ENCODE data around the gene KCNK17. TPM values are rescaled to one million over a fixed set of nuclear protein-coding genes. Genes with fewer than 3 reads are reported as not detected.

KCNK17 gene
- total and polyA plus RNA-seq, 2 of the 8 experiments (the other 6 are each of a cell fraction or from before 2014, with no cell fraction given) = 2.9 to 3.4 TPM

DNA sequence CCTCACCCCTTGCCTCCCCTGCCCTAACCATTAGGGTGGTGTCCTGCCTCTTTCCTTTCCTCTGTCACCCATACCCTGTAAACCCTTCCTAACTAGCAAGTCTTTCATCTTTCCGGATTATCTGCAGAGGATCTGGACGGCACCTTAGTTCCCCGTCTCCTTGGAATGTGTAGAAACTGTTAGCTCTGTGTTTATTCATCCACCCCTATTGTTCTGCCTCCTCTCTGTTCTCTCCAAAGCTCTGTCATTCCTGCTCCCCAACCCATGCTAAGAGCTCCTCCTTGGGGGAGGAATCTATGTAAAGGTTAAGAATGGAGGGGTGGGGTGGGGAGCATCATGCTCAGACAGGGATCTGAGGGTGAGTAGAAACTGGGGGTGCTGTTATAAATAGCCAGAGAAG lies 45.5 kb downstream of the KCNK17 start:
- Histone ChIP-seq H3K4ac (replicated peaks; ENCODE audit: insufficient read length, low read depth, low read length) (peak overlapping the region; percentile 47), H3K4me3 (ENCODE audit: extremely low read depth in 1 of 4, insufficient read depth in 2 of 4, low read depth in 3 of 4, low read length in 4 of 4) (no peak overlapping the region), H2BK12ac (ENCODE audit: low read depth, low read length) (peak overlapping the region; percentile 77), H2BK15ac (ENCODE audit: low read length) (peak overlapping the region; percentile 81), H3K27ac (ENCODE audit: low read depth, low read length) (no peak overlapping the region), H4K91ac (replicated peaks; ENCODE audit: insufficient read length, low read length) (peak overlapping the region; percentile 58), H3K36me3 (ENCODE audit: control insufficient read depth in 2 of 4, insufficient read depth in 4 of 4, low read length in 3 of 4) (no peaks in the 10 kb centered on the region), H3K56ac (replicated peaks; ENCODE audit: insufficient read length, low read depth, low read length) (no peak overlapping the region), H4K20me1 (replicated peaks in 1 of 2; ENCODE audit: control insufficient read depth in 1 of 2, insufficient read depth in 2 of 2, low read length in 2 of 2) (no peaks in the 10 kb centered on the region), H3K27me3 (replicated peaks in 1 of 4; ENCODE audit: control insufficient read depth in 3 of 4, extremely low read depth in 1 of 4, insufficient read depth in 3 of 4, low read length in 3 of 4) (no peaks in the 10 kb centered on the region), H2BK120ac (replicated peaks; ENCODE audit: low read depth, low read length) (no peak overlapping the region), H3K23me2 (ENCODE audit: low read depth, low read length) (no peaks in the 10 kb centered on the region), H3K23ac (ENCODE audit: insufficient read length) (no peak overlapping the region), H3K79me1 (ENCODE audit: low read depth, low read length) (no peaks in the 10 kb centered on the region), H3K9ac (replicated peaks in 1 of 4; ENCODE audit: extremely low read depth in 1 of 4, low read depth in 3 of 4, low read length in 3 of 4) (no peak overlapping the region), H3K4me2 (ENCODE audit: insufficient read depth in 1 of 2, low read depth in 2 of 2, low read length in 2 of 2) (0 out of 4 replicates have a peak overlapping the region, but pooled peaks of 1 of the 2 experiments have one; percentile 22), H3K14ac (ENCODE audit: insufficient read length) (no peak overlapping the region), H2AK5ac (ENCODE audit: low read depth, low read length) (peak overlapping the region; percentile 98), H3K79me2 (ENCODE audit: control insufficient read depth in 1 of 2, insufficient read depth in 2 of 2, low read length in 2 of 2) (no peaks in the 10 kb centered on the region), H3K9me3 (ENCODE audit: insufficient read depth in 2 of 2, low read depth in 1 of 2, low read length in 1 of 2) (no peaks in the 10 kb centered on the region), H3K18ac (ENCODE audit: extremely low read depth, low read length) (no peak overlapping the region; the same call in 1 of the 2 replicates), H2BK20ac (ENCODE audit: low read length) (peak overlapping the region; percentile 95; the same call in 1 of the 2 replicates), H2BK5ac (ENCODE audit: low read depth, low read length) (peak overlapping the region; percentile 83; the same call in 1 of the 2 replicates), H4K5ac (ENCODE audit: insufficient read length, low read depth, low read length) (no peak overlapping the region), H3K4me1 (replicated peaks in 1 of 4; ENCODE audit: control insufficient read depth in 3 of 4, insufficient read depth in 4 of 4, low read length in 3 of 4) (peaks cover 9 to 20% (median 16%) of the 10 kb centered on the region in 4 experiments), H2AFZ (ENCODE audit: low read length) (no peak overlapping the region), H4K8ac (ENCODE audit: extremely low read depth, insufficient read depth, low read length) (no peak overlapping the region)
- DNase-seq (ENCODE audit: low read depth in 1 of 2, low spot score in 2 of 2) (no peak), FAIRE-seq (peak; percentile 72)
- ChIA-PET POLR2A (ENCODE audit: partially characterized antibody) (interaction anchor here (1.3 to 1.9 kb wide), 2 partner anchors 22 to 36 kb away, joined by 3 to 10 read pairs; no protein-coding TSS in a partner anchor), CTCF (ENCODE audit: partially characterized antibody) (interaction anchor here (0.5 to 3.0 kb wide), 15 partner anchors 15 to 333 kb away, joined by 3 to 13 read pairs (median 5); no protein-coding TSS in a partner anchor)
- WGBS, 2 experiments (ENCODE audit: extremely low coverage in 1 of 2, insufficient coverage in 1 of 2, insufficient read length in 1 of 2, insufficient replicate concordance in 2 of 2, low coverage in 1 of 2, low lambda C conversion rate in 2 of 2, missing lambda C conversion rate in 1 of 2) = 66% methylated on average over 3 of the region's 3 CpGs; no CpG with 5 or more reads in 1 of the 2 experiments
- TF ChIP-seq RAD21 (IDR thresholded peaks at IDR 0.05 in 1 of 2, conservative IDR thresholded peaks at IDR 0.05 in 1 of 2; ENCODE audit: low read depth in 2 of 2, low read length in 2 of 2) = peak; percentile 5 to 27; a peak in 2 of 4 replicates
- no peak for TF ChIP-seq PHF8 (conservative IDR thresholded peaks at IDR 0.05; ENCODE audit: low read depth, low read length)
- no peak for TF ChIP-seq CTBP2 (IDR thresholded peaks at IDR 0.05; ENCODE audit: borderline replicate concordance, insufficient read depth, insufficient read length, low read length)
- TF ChIP-seq RBBP5 (IDR thresholded peaks at IDR 0.05; ENCODE audit: borderline replicate concordance, low read depth, low read length) = 0 out of 2 replicates have a peak, but pooled peaks have one; percentile 34

All from H1 (cell line).